HEK293 (cell line): ENCODE measurements around the gene FALEC.

ENCODE experiments used
- BCL11A ChIP-seq: fragments of 450-650 bp; formaldehyde crosslinking; IDR thresholded peaks from 2 replicates; pipeline ENCODE4 v1.5.1; 2016; ENCODE audit warnings: low read depth, missing biosample characterization, missing genetic modification characterization
- FEZF1 ChIP-seq: fragments of 450-650 bp; formaldehyde crosslinking; IDR thresholded peaks from 2 replicates; pipeline ENCODE4 v1.5.1; 2016; ENCODE audit warnings: missing biosample characterization, missing genetic modification characterization
- GFI1B ChIP-seq: fragments of 450-650 bp; formaldehyde crosslinking; IDR thresholded peaks from 2 replicates; pipeline ENCODE4 v1.5.1; 2016; ENCODE audit warnings: missing biosample characterization, missing genetic modification characterization
- KLF16 ChIP-seq: fragments of 450-650 bp; formaldehyde crosslinking; IDR thresholded peaks from 2 replicates; pipeline ENCODE4 v1.5.1; 2017; ENCODE audit warnings: missing biosample characterization, missing genetic modification characterization
- SETDB1 ChIP-seq: IDR thresholded peaks from one replicate; pipeline ENCODE4 v1.6.1; 2017; ENCODE audit warnings: mild to moderate bottlenecking, low read length, moderate library complexity, mixed read lengths; ENCODE audit not compliant: insufficient read length
- ZBTB17 ChIP-seq: fragments of 450-650 bp; formaldehyde crosslinking; IDR thresholded peaks from 2 replicates; pipeline ENCODE4 v1.5.1; 2016; ENCODE audit warnings: missing biosample characterization, missing genetic modification characterization
- ZBTB8A ChIP-seq: fragments of 450-650 bp; formaldehyde crosslinking; IDR thresholded peaks from 2 replicates; pipeline ENCODE4 v1.5.1; 2016; ENCODE audit warnings: missing biosample characterization, missing genetic modification characterization
- ZFP3 ChIP-seq: fragments of 450-650 bp; formaldehyde crosslinking; IDR thresholded peaks from 2 replicates; pipeline ENCODE4 v1.5.1; 2016; ENCODE audit warnings: low read depth, missing biosample characterization, missing genetic modification characterization
- ZIC2 ChIP-seq: fragments of 450-650 bp; formaldehyde crosslinking; IDR thresholded peaks from 2 replicates; pipeline ENCODE4 v1.5.1; 2016; ENCODE audit warnings: missing biosample characterization, missing genetic modification characterization
- ZNF140 ChIP-seq: fragments of 450-650 bp; formaldehyde crosslinking; IDR thresholded peaks from 2 replicates; pipeline ENCODE4 v1.5.1; 2016; ENCODE audit warnings: missing biosample characterization, missing genetic modification characterization
- ZNF214 ChIP-seq: fragments of 450-650 bp; formaldehyde crosslinking; IDR thresholded peaks from 2 replicates; pipeline ENCODE4 v1.5.1; 2017; ENCODE audit warnings: missing biosample characterization, mild to moderate bottlenecking, missing genetic modification characterization, borderline replicate concordance
- ZNF223 ChIP-seq: fragments of 450-650 bp; formaldehyde crosslinking; IDR thresholded peaks from 2 replicates; pipeline ENCODE4 v1.5.1; 2016; ENCODE audit warnings: missing biosample characterization, missing genetic modification characterization
- ZNF311 ChIP-seq: fragments of 450-650 bp; formaldehyde crosslinking; IDR thresholded peaks from 2 replicates; pipeline ENCODE4 v1.5.1; 2017; ENCODE audit warnings: missing biosample characterization, missing genetic modification characterization, borderline replicate concordance
- ZNF391 ChIP-seq: fragments of 450-650 bp; formaldehyde crosslinking; IDR thresholded peaks from 2 replicates; pipeline ENCODE4 v1.5.1; 2016; ENCODE audit warnings: low read depth, missing biosample characterization, missing genetic modification characterization, borderline replicate concordance
- ZNF596 ChIP-seq: fragments of 450-650 bp; IDR thresholded peaks from 2 replicates; pipeline ENCODE4 v1.5.0; 2018; ENCODE audit warnings: missing biosample characterization, mild to moderate bottlenecking, missing genetic modification characterization, moderate library complexity
- ZNF654 ChIP-seq: fragments of 450-650 bp; formaldehyde crosslinking; IDR thresholded peaks from 2 replicates; pipeline ENCODE4 v1.5.1; 2016; ENCODE audit warnings: low read depth, missing biosample characterization, missing genetic modification characterization
- ZNF776 ChIP-seq: fragments of 450-650 bp; formaldehyde crosslinking; IDR thresholded peaks from 2 replicates; pipeline ENCODE4 v1.5.0; 2017; ENCODE audit warnings: missing biosample characterization, missing genetic modification characterization, borderline replicate concordance
- ZNF843 ChIP-seq: fragments of 450-650 bp; formaldehyde crosslinking; IDR thresholded peaks from 2 replicates; pipeline ENCODE4 v1.5.1; 2016; ENCODE audit warnings: missing biosample characterization, missing genetic modification characterization
- ZSCAN30 ChIP-seq: fragments of 450-650 bp; IDR thresholded peaks from 2 replicates; pipeline ENCODE4 v1.5.1; 2018; ENCODE audit warnings: missing biosample characterization, mild to moderate bottlenecking, missing genetic modification characterization, moderate library complexity
- TF ChIP-seq, protein P1 (sequence below): sonication (generic); formaldehyde crosslinking; IDR thresholded peaks from 2 replicates; pipeline ENCODE4 v1.8.1; 2022; ENCODE audit warnings: mild to moderate bottlenecking, moderate library complexity, missing genetic modification reagents
- TF ChIP-seq, protein P2 (sequence below): fragments of 450-650 bp; formaldehyde crosslinking; conservative IDR thresholded peaks from 2 replicates; pipeline ENCODE4 v1.5.1; 2016; ENCODE audit warnings: low read depth, missing biosample characterization, missing genetic modification characterization
- TF ChIP-seq, protein P3 (sequence below): fragments of 450-650 bp; formaldehyde crosslinking; IDR thresholded peaks from 2 replicates; pipeline ENCODE4 v1.5.1; 2016; ENCODE audit warnings: missing biosample characterization, missing genetic modification characterization
- TF ChIP-seq, protein P4 (sequence below): fragments of 450-650 bp; formaldehyde crosslinking; optimal IDR thresholded peaks from 2 replicates; pipeline ENCODE3; 2016; ENCODE audit warnings: missing biosample characterization, mild to moderate bottlenecking, missing genetic modification characterization
- TF ChIP-seq, protein P5 (sequence below): fragments of 450-650 bp; formaldehyde crosslinking; IDR thresholded peaks from 2 replicates; pipeline ENCODE4 v1.5.1; 2016; ENCODE audit warnings: missing biosample characterization, missing genetic modification characterization, low read depth
- TF ChIP-seq, protein P6 (sequence below): fragments of 450-650 bp; formaldehyde crosslinking; IDR thresholded peaks from 2 replicates; pipeline ENCODE4 v1.5.1; 2016; ENCODE audit warnings: missing biosample characterization, missing genetic modification characterization
- TF ChIP-seq, protein P7 (sequence below): fragments of 450-650 bp; formaldehyde crosslinking; IDR thresholded peaks from 2 replicates; pipeline ENCODE4 v1.5.1; 2016; ENCODE audit warnings: missing biosample characterization, missing genetic modification characterization

Gene FALEC

DNA sequence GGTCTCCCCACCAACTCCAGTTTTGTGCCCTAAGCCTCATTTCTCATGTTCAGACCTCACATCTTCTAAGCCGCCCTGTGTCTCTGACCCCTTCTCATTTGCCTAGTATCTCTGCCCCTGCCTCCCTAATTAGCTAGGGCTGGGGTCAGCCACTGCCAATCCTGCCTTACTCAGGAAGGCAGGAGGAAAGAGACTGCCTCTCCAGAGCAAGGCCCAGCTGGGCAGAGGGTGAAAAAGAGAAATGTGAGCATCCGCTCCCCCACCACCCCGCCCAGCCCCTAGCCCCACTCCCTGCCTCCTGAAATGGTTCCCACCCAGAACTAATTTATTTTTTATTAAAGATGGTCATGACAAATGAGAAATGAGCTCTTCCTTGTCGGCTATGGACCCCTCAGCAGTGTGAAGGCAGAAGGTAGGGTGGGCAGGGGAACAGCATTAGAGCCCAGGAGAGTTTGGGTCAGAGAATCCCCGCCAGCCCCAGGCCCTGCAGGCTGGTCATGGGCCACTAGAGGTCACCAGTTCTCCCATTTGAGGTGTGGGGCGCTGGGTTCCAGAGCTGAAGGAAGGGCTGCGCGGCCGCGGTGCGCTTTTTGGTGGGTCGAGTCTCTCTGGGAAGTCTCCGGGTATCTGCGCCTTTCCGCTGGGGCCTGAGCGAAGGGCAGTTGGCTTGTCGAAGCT, 45.2 kb downstream of the FALEC start (continued):
- TF ChIP-seq, protein P1, sequence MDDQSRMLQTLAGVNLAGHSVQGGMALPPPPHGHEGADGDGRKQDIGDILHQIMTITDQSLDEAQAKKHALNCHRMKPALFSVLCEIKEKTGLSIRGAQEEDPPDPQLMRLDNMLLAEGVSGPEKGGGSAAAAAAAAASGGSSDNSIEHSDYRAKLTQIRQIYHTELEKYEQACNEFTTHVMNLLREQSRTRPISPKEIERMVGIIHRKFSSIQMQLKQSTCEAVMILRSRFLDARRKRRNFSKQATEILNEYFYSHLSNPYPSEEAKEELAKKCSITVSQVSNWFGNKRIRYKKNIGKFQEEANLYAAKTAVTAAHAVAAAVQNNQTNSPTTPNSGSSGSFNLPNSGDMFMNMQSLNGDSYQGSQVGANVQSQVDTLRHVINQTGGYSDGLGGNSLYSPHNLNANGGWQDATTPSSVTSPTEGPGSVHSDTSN (CRISPR knock-in tag): no peak
- TF ChIP-seq, protein P2, sequence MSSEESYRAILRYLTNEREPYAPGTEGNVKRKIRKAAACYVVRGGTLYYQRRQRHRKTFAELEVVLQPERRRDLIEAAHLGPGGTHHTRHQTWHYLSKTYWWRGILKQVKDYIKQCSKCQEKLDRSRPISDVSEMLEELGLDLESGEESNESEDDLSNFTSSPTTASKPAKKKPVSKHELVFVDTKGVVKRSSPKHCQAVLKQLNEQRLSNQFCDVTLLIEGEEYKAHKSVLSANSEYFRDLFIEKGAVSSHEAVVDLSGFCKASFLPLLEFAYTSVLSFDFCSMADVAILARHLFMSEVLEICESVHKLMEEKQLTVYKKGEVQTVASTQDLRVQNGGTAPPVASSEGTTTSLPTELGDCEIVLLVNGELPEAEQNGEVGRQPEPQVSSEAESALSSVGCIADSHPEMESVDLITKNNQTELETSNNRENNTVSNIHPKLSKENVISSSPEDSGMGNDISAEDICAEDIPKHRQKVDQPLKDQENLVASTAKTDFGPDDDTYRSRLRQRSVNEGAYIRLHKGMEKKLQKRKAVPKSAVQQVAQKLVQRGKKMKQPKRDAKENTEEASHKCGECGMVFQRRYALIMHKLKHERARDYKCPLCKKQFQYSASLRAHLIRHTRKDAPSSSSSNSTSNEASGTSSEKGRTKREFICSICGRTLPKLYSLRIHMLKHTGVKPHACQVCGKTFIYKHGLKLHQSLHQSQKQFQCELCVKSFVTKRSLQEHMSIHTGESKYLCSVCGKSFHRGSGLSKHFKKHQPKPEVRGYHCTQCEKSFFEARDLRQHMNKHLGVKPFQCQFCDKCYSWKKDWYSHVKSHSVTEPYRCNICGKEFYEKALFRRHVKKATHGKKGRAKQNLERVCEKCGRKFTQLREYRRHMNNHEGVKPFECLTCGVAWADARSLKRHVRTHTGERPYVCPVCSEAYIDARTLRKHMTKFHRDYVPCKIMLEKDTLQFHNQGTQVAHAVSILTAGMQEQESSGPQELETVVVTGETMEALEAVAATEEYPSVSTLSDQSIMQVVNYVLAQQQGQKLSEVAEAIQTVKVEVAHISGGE (tag by site-specific recombination): peak; percentile 38; the same call in 1 of the 2 replicates
- no peak for TF ChIP-seq ZNF214 (tag by site-specific recombination)
- no peak for TF ChIP-seq ZNF223 (tag by site-specific recombination)
- TF ChIP-seq, protein P3, sequence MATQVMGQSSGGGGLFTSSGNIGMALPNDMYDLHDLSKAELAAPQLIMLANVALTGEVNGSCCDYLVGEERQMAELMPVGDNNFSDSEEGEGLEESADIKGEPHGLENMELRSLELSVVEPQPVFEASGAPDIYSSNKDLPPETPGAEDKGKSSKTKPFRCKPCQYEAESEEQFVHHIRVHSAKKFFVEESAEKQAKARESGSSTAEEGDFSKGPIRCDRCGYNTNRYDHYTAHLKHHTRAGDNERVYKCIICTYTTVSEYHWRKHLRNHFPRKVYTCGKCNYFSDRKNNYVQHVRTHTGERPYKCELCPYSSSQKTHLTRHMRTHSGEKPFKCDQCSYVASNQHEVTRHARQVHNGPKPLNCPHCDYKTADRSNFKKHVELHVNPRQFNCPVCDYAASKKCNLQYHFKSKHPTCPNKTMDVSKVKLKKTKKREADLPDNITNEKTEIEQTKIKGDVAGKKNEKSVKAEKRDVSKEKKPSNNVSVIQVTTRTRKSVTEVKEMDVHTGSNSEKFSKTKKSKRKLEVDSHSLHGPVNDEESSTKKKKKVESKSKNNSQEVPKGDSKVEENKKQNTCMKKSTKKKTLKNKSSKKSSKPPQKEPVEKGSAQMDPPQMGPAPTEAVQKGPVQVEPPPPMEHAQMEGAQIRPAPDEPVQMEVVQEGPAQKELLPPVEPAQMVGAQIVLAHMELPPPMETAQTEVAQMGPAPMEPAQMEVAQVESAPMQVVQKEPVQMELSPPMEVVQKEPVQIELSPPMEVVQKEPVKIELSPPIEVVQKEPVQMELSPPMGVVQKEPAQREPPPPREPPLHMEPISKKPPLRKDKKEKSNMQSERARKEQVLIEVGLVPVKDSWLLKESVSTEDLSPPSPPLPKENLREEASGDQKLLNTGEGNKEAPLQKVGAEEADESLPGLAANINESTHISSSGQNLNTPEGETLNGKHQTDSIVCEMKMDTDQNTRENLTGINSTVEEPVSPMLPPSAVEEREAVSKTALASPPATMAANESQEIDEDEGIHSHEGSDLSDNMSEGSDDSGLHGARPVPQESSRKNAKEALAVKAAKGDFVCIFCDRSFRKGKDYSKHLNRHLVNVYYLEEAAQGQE: no peak
- TF ChIP-seq, protein P4, sequence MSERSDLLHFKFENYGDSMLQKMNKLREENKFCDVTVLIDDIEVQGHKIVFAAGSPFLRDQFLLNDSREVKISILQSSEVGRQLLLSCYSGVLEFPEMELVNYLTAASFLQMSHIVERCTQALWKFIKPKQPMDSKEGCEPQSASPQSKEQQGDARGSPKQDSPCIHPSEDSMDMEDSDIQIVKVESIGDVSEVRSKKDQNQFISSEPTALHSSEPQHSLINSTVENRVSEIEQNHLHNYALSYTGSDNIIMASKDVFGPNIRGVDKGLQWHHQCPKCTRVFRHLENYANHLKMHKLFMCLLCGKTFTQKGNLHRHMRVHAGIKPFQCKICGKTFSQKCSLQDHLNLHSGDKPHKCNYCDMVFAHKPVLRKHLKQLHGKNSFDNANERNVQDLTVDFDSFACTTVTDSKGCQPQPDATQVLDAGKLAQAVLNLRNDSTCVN (tag by site-specific recombination): peak; percentile 0
- TF ChIP-seq, protein P5, sequence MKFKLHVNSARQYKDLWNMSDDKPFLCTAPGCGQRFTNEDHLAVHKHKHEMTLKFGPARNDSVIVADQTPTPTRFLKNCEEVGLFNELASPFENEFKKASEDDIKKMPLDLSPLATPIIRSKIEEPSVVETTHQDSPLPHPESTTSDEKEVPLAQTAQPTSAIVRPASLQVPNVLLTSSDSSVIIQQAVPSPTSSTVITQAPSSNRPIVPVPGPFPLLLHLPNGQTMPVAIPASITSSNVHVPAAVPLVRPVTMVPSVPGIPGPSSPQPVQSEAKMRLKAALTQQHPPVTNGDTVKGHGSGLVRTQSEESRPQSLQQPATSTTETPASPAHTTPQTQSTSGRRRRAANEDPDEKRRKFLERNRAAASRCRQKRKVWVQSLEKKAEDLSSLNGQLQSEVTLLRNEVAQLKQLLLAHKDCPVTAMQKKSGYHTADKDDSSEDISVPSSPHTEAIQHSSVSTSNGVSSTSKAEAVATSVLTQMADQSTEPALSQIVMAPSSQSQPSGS (tag by site-specific recombination): no peak
- no peak for TF ChIP-seq ZNF776 (tag by site-specific recombination)
- no peak for TF ChIP-seq ZIC2 (tag by site-specific recombination)
- TF ChIP-seq ZNF311 (tag by site-specific recombination): no peak
- no peak for TF ChIP-seq BCL11A
- no peak for TF ChIP-seq GFI1B (tag by site-specific recombination)
- peak; percentile 92 for TF ChIP-seq ZBTB8A
- TF ChIP-seq KLF16: 0 out of 2 replicates have a peak, but pooled peaks have one; percentile 6
- TF ChIP-seq ZNF654 (tag by site-specific recombination): peak; percentile 90
- no peak for TF ChIP-seq ZBTB17 (tag by site-specific recombination)
- TF ChIP-seq SETDB1: no peak
- TF ChIP-seq ZSCAN30 (tag by site-specific recombination): peak; percentile 65; the same call in 1 of the 2 replicates
- no peak for TF ChIP-seq ZNF843 (tag by site-specific recombination)
- no peak for TF ChIP-seq ZNF140 (tag by site-specific recombination)
- no peak for TF ChIP-seq FEZF1 (tag by site-specific recombination)
- TF ChIP-seq, protein P6, sequence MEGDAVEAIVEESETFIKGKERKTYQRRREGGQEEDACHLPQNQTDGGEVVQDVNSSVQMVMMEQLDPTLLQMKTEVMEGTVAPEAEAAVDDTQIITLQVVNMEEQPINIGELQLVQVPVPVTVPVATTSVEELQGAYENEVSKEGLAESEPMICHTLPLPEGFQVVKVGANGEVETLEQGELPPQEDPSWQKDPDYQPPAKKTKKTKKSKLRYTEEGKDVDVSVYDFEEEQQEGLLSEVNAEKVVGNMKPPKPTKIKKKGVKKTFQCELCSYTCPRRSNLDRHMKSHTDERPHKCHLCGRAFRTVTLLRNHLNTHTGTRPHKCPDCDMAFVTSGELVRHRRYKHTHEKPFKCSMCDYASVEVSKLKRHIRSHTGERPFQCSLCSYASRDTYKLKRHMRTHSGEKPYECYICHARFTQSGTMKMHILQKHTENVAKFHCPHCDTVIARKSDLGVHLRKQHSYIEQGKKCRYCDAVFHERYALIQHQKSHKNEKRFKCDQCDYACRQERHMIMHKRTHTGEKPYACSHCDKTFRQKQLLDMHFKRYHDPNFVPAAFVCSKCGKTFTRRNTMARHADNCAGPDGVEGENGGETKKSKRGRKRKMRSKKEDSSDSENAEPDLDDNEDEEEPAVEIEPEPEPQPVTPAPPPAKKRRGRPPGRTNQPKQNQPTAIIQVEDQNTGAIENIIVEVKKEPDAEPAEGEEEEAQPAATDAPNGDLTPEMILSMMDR (tag by site-specific recombination): peak; percentile 81
- TF ChIP-seq, protein P7, sequence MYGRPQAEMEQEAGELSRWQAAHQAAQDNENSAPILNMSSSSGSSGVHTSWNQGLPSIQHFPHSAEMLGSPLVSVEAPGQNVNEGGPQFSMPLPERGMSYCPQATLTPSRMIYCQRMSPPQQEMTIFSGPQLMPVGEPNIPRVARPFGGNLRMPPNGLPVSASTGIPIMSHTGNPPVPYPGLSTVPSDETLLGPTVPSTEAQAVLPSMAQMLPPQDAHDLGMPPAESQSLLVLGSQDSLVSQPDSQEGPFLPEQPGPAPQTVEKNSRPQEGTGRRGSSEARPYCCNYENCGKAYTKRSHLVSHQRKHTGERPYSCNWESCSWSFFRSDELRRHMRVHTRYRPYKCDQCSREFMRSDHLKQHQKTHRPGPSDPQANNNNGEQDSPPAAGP (tag by site-specific recombination): no peak
- peak; percentile 73; the same call in 1 of the 2 replicates for TF ChIP-seq ZNF391 (tag by site-specific recombination)
- no peak for TF ChIP-seq ZFP3 (tag by site-specific recombination)
- no peak for TF ChIP-seq ZNF596
